Measurements from ENCODE around the gene SULT2B1.
"Not testable (repeated sequence)": the region's sequence is repeated elsewhere in the genome, so short reads cannot be mapped to it uniquely, and the experiment has no call there.

SULT2B1 gene

GRCh38 chr19:48561412-48561811 lies 9.4 kb downstream of the SULT2B1 start:
- DNase-seq = no peak

GRCh38 chr19:48565090-48565489 lies 13.1 kb downstream of the SULT2B1 start:
- no peak for DNase-seq

- DNase-seq = peak; percentile 47
Measured at GRCh38 chr19:48568345-48568886, 16.4 kb downstream of the SULT2B1 start.

- no peak for DNase-seq
Measured at GRCh38 chr19:48569814-48570213, 17.8 kb downstream of the SULT2B1 start.

GRCh38 chr19:48571378-48572162 lies 19.6 kb downstream of the SULT2B1 start:
- DNase-seq = peak; percentile 8

GRCh38 chr19:48573163-48573505 lies 21.2 kb downstream of the SULT2B1 start:
- no peak for DNase-seq

- no peak for DNase-seq
Measured at GRCh38 chr19:48575931-48576622, 24.1 kb downstream of the SULT2B1 start.

GRCh38 chr19:48577908-48578307 lies 25.9 kb downstream of the SULT2B1 start:
- not testable (repeated sequence) for DNase-seq

- no peak for DNase-seq
Measured at GRCh38 chr19:48578891-48579290, 26.9 kb downstream of the SULT2B1 start.

GRCh38 chr19:48582168-48582567 lies 30.2 kb downstream of the SULT2B1 start:
- DNase-seq = no peak

- DNase-seq = no peak
Measured at GRCh38 chr19:48587387-48587786, 35.4 kb downstream of the SULT2B1 start.

GRCh38 chr19:48588670-48589401 lies 36.9 kb downstream of the SULT2B1 start:
- DNase-seq = peak; percentile 37

GRCh38 chr19:48591021-48591420 lies 39.0 kb downstream of the SULT2B1 start:
- DNase-seq = no peak

GRCh38 chr19:48595171-48595570 lies 43.2 kb downstream of the SULT2B1 start:
- DNase-seq = no peak

GRCh38 chr19:48595833-48596232 lies 43.9 kb downstream of the SULT2B1 start:
- DNase-seq = no peak

- no peak for DNase-seq
Measured at GRCh38 chr19:48596237-48596636, 44.3 kb downstream of the SULT2B1 start.

- no peak for DNase-seq
Measured at GRCh38 chr19:48596679-48597465, 44.9 kb downstream of the SULT2B1 start.

GRCh38 chr19:48598996-48599700 lies 47.2 kb downstream of the SULT2B1 start:
- no peak for DNase-seq

- DNase-seq = no peak
Measured at GRCh38 chr19:48600679-48601417, 48.9 kb downstream of the SULT2B1 start.

GRCh38 chr19:48603001-48603400 lies 51.0 kb downstream of the SULT2B1 start:
- DNase-seq = no peak

GRCh38 chr19:48603449-48603848 lies 51.5 kb downstream of the SULT2B1 start:
- DNase-seq = no peak

All from DMS79 (cell line).